Neuronal stem cell (in vitro differentiated cells): Measurements from ENCODE around the gene IMPG2.

ENCODE experiments used
- DNase-seq: peaks from one replicate; pipeline ENCODE4 v3.0.0-alpha.2; 2013; ENCODE audit warnings: low spot score
- H2AFZ ChIP-seq: one replicate; pipeline ENCODE4 v1.6.1; 2013; ENCODE audit warnings: mild to moderate bottlenecking, low read length, inconsistent platforms
- H2AK5ac ChIP-seq: 2 replicates; pipeline ENCODE4 v1.6.1; 2013; ENCODE audit warnings: low read depth, mild to moderate bottlenecking, inconsistent platforms, low read length, moderate library complexity, mixed read lengths
- H2BK120ac ChIP-seq: 2 replicates; pipeline ENCODE4 v1.6.1; 2013; ENCODE audit warnings: low read depth, mild to moderate bottlenecking, inconsistent platforms, low read length, moderate library complexity, mixed read lengths
- H2BK12ac ChIP-seq: one replicate; pipeline ENCODE4 v1.6.1; 2013; ENCODE audit warnings: low read length, inconsistent platforms
- H2BK15ac ChIP-seq: 2 replicates; pipeline ENCODE4 v1.6.1; 2013; ENCODE audit warnings: mild to moderate bottlenecking, low read length, inconsistent platforms, mixed read lengths
- H2BK5ac ChIP-seq: one replicate; pipeline ENCODE4 v1.6.1; 2013; ENCODE audit warnings: inconsistent platforms, mild to moderate bottlenecking, low read length, moderate library complexity
- H3K14ac ChIP-seq: one replicate; pipeline ENCODE4 v1.6.1; 2013; ENCODE audit warnings: low read length, inconsistent platforms
- H3K18ac ChIP-seq: 2 replicates; pipeline ENCODE4 v1.6.1; 2013; ENCODE audit warnings: low read length, inconsistent platforms
- H3K23ac ChIP-seq: 2 replicates; pipeline ENCODE4 v1.6.1; 2013; ENCODE audit warnings: low read depth, mild to moderate bottlenecking, mixed read lengths, low read length, inconsistent platforms; ENCODE audit not compliant: poor library complexity
- H3K27ac ChIP-seq: replicated peaks from 3 replicates; pipeline ENCODE4 v1.5.1; 2013; ENCODE audit warnings: low read length, inconsistent platforms
- H3K27me3 ChIP-seq, 3 experiments: 2 replicates each; pipeline ENCODE4 v1.6.1; 2013; ENCODE audit warnings: low read length in 3 of 3, mild to moderate bottlenecking in 2 of 3, inconsistent platforms in 1 of 3, low read depth in 1 of 3, mixed read lengths in 1 of 3, moderate library complexity in 1 of 3; ENCODE audit not compliant: control insufficient read depth in 3 of 3, insufficient read depth in 3 of 3
- H3K36me3 ChIP-seq, 2 donors: replicated peaks in 1 of 2; 2 replicates each; pipeline ENCODE4 v1.6.1; 2013; ENCODE audit warnings: low read length in 2 of 2; ENCODE audit not compliant: control insufficient read depth in 2 of 2, insufficient read depth in 2 of 2
- H3K4ac ChIP-seq: 2 replicates; pipeline ENCODE4 v1.6.1; 2013; ENCODE audit warnings: inconsistent platforms, mild to moderate bottlenecking, low read length, moderate library complexity
- H3K4me1 ChIP-seq, 2 donors: 1 replicate in 1 of 2; 2 replicates in 1 of 2; pipeline ENCODE4 v1.6.1; 2013; ENCODE audit warnings: low read length in 2 of 2, low read depth in 1 of 2; ENCODE audit not compliant: control insufficient read depth in 2 of 2, insufficient read depth in 1 of 2
- H3K4me2 ChIP-seq: one replicate; pipeline ENCODE4 v1.6.1; 2013; ENCODE audit warnings: mild to moderate bottlenecking, low read length, inconsistent platforms; ENCODE audit not compliant: insufficient read depth, poor library complexity, severe bottlenecking
- H3K4me3 ChIP-seq, 2 donors: 2 replicates each; pipeline ENCODE4 v1.5.1; 2013; ENCODE audit warnings: low read length in 2 of 2, mild to moderate bottlenecking in 2 of 2, inconsistent platforms in 1 of 2, moderate library complexity in 1 of 2
- H3K79me1 ChIP-seq: one replicate; pipeline ENCODE4 v1.6.1; 2013; ENCODE audit warnings: low read depth, mild to moderate bottlenecking, inconsistent platforms, low read length, moderate library complexity
- H3K9ac ChIP-seq: one replicate; pipeline ENCODE4 v1.6.1; 2013; ENCODE audit warnings: mild to moderate bottlenecking, low read depth, low read length, inconsistent platforms; ENCODE audit not compliant: poor library complexity
- H3K9me3 ChIP-seq, 2 donors: replicated peaks in 1 of 2; 2 replicates each; pipeline versions ENCODE3 to v1.6.1; 2013; ENCODE audit warnings: low read length in 2 of 2, mild to moderate bottlenecking in 2 of 2, inconsistent platforms in 1 of 2, low read depth in 1 of 2, mixed read lengths in 1 of 2, moderate library complexity in 1 of 2; ENCODE audit not compliant: control insufficient read depth in 2 of 2, insufficient read depth in 1 of 2
- H4K8ac ChIP-seq: one replicate; pipeline ENCODE4 v1.6.1; 2013; ENCODE audit warnings: low read depth, mild to moderate bottlenecking, inconsistent platforms, low read length, moderate library complexity
- H4K91ac ChIP-seq: one replicate; pipeline ENCODE4 v1.6.1; 2013; ENCODE audit warnings: low read length, low read depth, mild to moderate bottlenecking, inconsistent platforms; ENCODE audit not compliant: poor library complexity
- WGBS, 2 donors: extraction: QIAGEN DNeasy Blood & Tissue Kit; methylation state at CpG; one replicate each; pipeline ENCODE4 v1.1.7; 2013; ENCODE audit warnings: missing lambda C conversion rate in 2 of 2, mixed read lengths in 1 of 2; ENCODE audit not compliant: insufficient read length in 2 of 2, insufficient replicate concordance in 1 of 2; ENCODE audit errors: extremely low coverage in 2 of 2; 5-methylcytosine and 5-hydroxymethylcytosine counted together

The IMPG2 gene

DNA sequence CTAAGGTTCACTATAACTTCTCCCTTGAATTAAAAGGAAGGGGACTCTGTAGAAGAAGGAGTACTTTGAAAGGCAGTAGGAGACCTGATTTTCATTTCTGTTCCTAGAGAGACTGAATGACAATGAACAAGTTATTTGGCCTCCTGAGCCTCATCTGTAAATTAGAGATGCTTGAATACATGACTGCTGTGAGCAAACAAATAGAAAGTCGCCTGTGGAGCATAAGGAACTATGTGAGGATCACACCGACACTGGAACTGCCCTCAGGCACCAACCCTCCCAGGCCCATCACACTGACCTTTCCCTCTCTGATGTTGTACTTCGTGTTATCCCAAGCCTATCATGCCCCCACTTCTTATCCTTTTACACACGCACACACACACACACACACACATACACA, 48.6 kb downstream of the IMPG2 start:
- H3K27me3 ChIP-seq, result no peaks in the 10 kb centered on the region
- WGBS, 2 donors, result no CpG with 5 or more reads among the region's 4 CpGs
- H3K9me3 ChIP-seq, result no peaks in the 10 kb centered on the region
- no peak overlapping the region for H2BK12ac ChIP-seq
- H3K18ac ChIP-seq, result no peak overlapping the region
- H3K14ac ChIP-seq, result no peak overlapping the region
- no peak overlapping the region for H4K8ac ChIP-seq
- H2BK5ac ChIP-seq, result no peak overlapping the region
- no peak overlapping the region for H2BK120ac ChIP-seq
- no peak overlapping the region for H3K4me3 ChIP-seq
- H2BK15ac ChIP-seq, result no peak overlapping the region
- H3K9ac ChIP-seq, result no peak overlapping the region
- no peaks in the 10 kb centered on the region for H3K36me3 ChIP-seq
- H3K23ac ChIP-seq, result no peak overlapping the region
- no peak overlapping the region for H3K27ac ChIP-seq
- H3K4me2 ChIP-seq, result no peak overlapping the region
- no peak for DNase-seq
- no peaks in the 10 kb centered on the region for H3K79me1 ChIP-seq
- no peak overlapping the region for H2AFZ ChIP-seq
- H3K4ac ChIP-seq, result no peak overlapping the region
- H4K91ac ChIP-seq, result no peak overlapping the region
- H2AK5ac ChIP-seq, result no peak overlapping the region
- no peaks in the 10 kb centered on the region for H3K4me1 ChIP-seq

- Histone ChIP-seq H2BK12ac (no peak overlapping the region), H4K91ac (no peak overlapping the region), H3K27me3 (no peaks in the 10 kb centered on the region), H3K4ac (no peak overlapping the region), H2BK5ac (no peak overlapping the region), H3K4me1 (peaks cover 0 to 2% of the 10 kb centered on the region in 2 donors), H4K8ac (no peak overlapping the region), H3K23ac (no peak overlapping the region), H3K4me2 (no peak overlapping the region), H2BK120ac (no peak overlapping the region), H3K9me3 (no peaks in the 10 kb centered on the region), H3K4me3 (no peak overlapping the region), H3K36me3 (no peaks in the 10 kb centered on the region), H2AFZ (no peak overlapping the region), H2BK15ac (no peak overlapping the region), H3K14ac (no peak overlapping the region), H3K79me1 (no peaks in the 10 kb centered on the region), H3K18ac (no peak overlapping the region), H2AK5ac (no peak overlapping the region), H3K27ac (no peak overlapping the region), H3K9ac (no peak overlapping the region)
- WGBS, 2 donors, result no CpG with 5 or more reads among the region's 5 CpGs
- DNase-seq, result no peak
These were observed 50.2 kb downstream of the IMPG2 start for GRCh38 chr3:101270149-101270548.

- Histone ChIP-seq H3K9ac (no peak overlapping the region), H2BK120ac (no peak overlapping the region), H3K4me1 (peaks cover 0 to 2% of the 10 kb centered on the region in 2 donors), H2AK5ac (no peak overlapping the region), H2AFZ (no peak overlapping the region), H3K9me3 (no peaks in the 10 kb centered on the region), H3K79me1 (no peaks in the 10 kb centered on the region), H4K8ac (no peak overlapping the region), H3K14ac (no peak overlapping the region), H3K18ac (no peak overlapping the region), H3K27me3 (no peaks in the 10 kb centered on the region), H3K4me2 (no peak overlapping the region), H4K91ac (no peak overlapping the region), H3K23ac (no peak overlapping the region), H3K4ac (no peak overlapping the region), H2BK12ac (no peak overlapping the region), H3K27ac (no peak overlapping the region), H2BK5ac (no peak overlapping the region), H3K4me3 (no peak overlapping the region), H2BK15ac (no peak overlapping the region), H3K36me3 (no peaks in the 10 kb centered on the region)
- WGBS, 2 donors, result no CpG with 5 or more reads among the region's 3 CpGs
- DNase-seq, result no peak
These were observed 51.3 kb downstream of the IMPG2 start for GRCh38 chr3:101268971-101269671.

- Histone ChIP-seq H2BK120ac (no peak overlapping the region), H3K4ac (no peak overlapping the region), H3K27me3 (no peaks in the 10 kb centered on the region), H3K4me1 (peaks cover 0 to 2% of the 10 kb centered on the region in 2 donors), H4K8ac (no peak overlapping the region), H3K9me3 (no peaks in the 10 kb centered on the region), H3K18ac (no peak overlapping the region), H3K36me3 (no peaks in the 10 kb centered on the region), H2AFZ (no peak overlapping the region), H3K27ac (no peak overlapping the region), H3K14ac (no peak overlapping the region), H3K9ac (no peak overlapping the region), H2BK15ac (no peak overlapping the region), H2BK12ac (no peak overlapping the region), H2BK5ac (no peak overlapping the region), H3K79me1 (no peaks in the 10 kb centered on the region), H4K91ac (no peak overlapping the region), H2AK5ac (no peak overlapping the region), H3K4me2 (no peak overlapping the region), H3K23ac (no peak overlapping the region), H3K4me3 (no peak overlapping the region)
- DNase-seq, result no peak
- WGBS, 2 donors, result no CpG with 5 or more reads among the region's 2 CpGs
These were observed 52.2 kb downstream of the IMPG2 start for GRCh38 chr3:101268141-101268540.
